ENCODE results near the gene STARD6.

The STARD6 gene

GRCh38 chr18:54388203-54389142 lies 30.8 kb upstream of the STARD6 start:
- H3K27ac ChIP-seq: no peak overlapping the region

GRCh38 chr18:54387631-54388030 lies 30.0 kb upstream of the STARD6 start:
- H3K27ac ChIP-seq: no peak overlapping the region
- TF ChIP-seq CTCF (conservative IDR thresholded peaks at IDR 0.05): no peak

More at GRCh38 chr18:54388203-54389142, 30.8 kb upstream of the STARD6 start:
- TF ChIP-seq CTCF (conservative IDR thresholded peaks at IDR 0.05): no peak

- H3K27ac ChIP-seq: peak overlapping the region; percentile 67; the same call in 1 of the 2 replicates
Measured at GRCh38 chr18:54386800-54387495, 29.3 kb upstream of the STARD6 start.

GRCh38 chr18:54386043-54386442 lies 28.4 kb upstream of the STARD6 start:
- no peak for TF ChIP-seq CTCF (conservative IDR thresholded peaks at IDR 0.05)
- peak overlapping the region; percentile 67 for H3K27ac ChIP-seq

- H3K27ac ChIP-seq: no peak overlapping the region
- TF ChIP-seq CTCF (conservative IDR thresholded peaks at IDR 0.05): no peak
Measured at GRCh38 chr18:54382733-54383252, 25.1 kb upstream of the STARD6 start.

GRCh38 chr18:54382076-54382475 lies 24.4 kb upstream of the STARD6 start:
- no peak overlapping the region for H3K27ac ChIP-seq
- TF ChIP-seq CTCF (conservative IDR thresholded peaks at IDR 0.05): no peak

- TF ChIP-seq CTCF (conservative IDR thresholded peaks at IDR 0.05): no peak
- H3K27ac ChIP-seq: no peak overlapping the region
Measured at GRCh38 chr18:54381640-54382039, 24.0 kb upstream of the STARD6 start.
